ENCODE results near the gene PPP2R3B.

- TF ChIP-seq, protein P1, sequence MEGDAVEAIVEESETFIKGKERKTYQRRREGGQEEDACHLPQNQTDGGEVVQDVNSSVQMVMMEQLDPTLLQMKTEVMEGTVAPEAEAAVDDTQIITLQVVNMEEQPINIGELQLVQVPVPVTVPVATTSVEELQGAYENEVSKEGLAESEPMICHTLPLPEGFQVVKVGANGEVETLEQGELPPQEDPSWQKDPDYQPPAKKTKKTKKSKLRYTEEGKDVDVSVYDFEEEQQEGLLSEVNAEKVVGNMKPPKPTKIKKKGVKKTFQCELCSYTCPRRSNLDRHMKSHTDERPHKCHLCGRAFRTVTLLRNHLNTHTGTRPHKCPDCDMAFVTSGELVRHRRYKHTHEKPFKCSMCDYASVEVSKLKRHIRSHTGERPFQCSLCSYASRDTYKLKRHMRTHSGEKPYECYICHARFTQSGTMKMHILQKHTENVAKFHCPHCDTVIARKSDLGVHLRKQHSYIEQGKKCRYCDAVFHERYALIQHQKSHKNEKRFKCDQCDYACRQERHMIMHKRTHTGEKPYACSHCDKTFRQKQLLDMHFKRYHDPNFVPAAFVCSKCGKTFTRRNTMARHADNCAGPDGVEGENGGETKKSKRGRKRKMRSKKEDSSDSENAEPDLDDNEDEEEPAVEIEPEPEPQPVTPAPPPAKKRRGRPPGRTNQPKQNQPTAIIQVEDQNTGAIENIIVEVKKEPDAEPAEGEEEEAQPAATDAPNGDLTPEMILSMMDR (IDR thresholded peaks at IDR 0.05), result no peak
- TF ChIP-seq EZH2 (IDR thresholded peaks at IDR 0.05; ENCODE audit: borderline replicate concordance, insufficient read depth, low read depth, low read length, poor library complexity, severe bottlenecking), result no peak
These were observed 28.8 kb downstream of the PPP2R3B start for GRCh38 chrX:357693-358471.
